ENCODE results near the gene DOP1B.

Gene DOP1B

GRCh38 chr21:36183144-36183795 is 26.6 kb downstream of the DOP1B start:
- DNase-seq (ENCODE audit: extremely low spot score): no peak
- TF ChIP-seq ARNT (IDR thresholded peaks at IDR 0.05) (no peak), BHLHE40 (IDR thresholded peaks at IDR 0.05; ENCODE audit: borderline replicate concordance) (no peak), CTBP1 (IDR thresholded peaks at IDR 0.05; ENCODE audit: borderline replicate concordance) (no peak), FOXM1 (IDR thresholded peaks at IDR 0.05; ENCODE audit: borderline replicate concordance) (no peak), SUZ12 (IDR thresholded peaks at IDR 0.05) (no peak), TARDBP (IDR thresholded peaks at IDR 0.05) (no peak), PKNOX1 (IDR thresholded peaks at IDR 0.05) (no peak), HDGF (IDR thresholded peaks at IDR 0.05; ENCODE audit: borderline replicate concordance) (no peak), NFRKB (IDR thresholded peaks at IDR 0.05) (no peak), SP1 (IDR thresholded peaks at IDR 0.05) (no peak), FOXA1 (IDR thresholded peaks at IDR 0.05) (no peak), FOXK2 (IDR thresholded peaks at IDR 0.05) (no peak), ZNF384 (IDR thresholded peaks at IDR 0.05) (no peak), LEF1 (IDR thresholded peaks at IDR 0.05; ENCODE audit: borderline replicate concordance) (no peak), ELF4 (IDR thresholded peaks at IDR 0.05) (no peak), L3MBTL2 (conservative IDR thresholded peaks at IDR 0.05) (no peak)
- CTCF ChIA-PET: no interaction called here
- POLR2A ChIA-PET: no interaction called here

GRCh38 chr21:36184545-36184944 is 27.9 kb downstream of the DOP1B start:
- POLR2A ChIA-PET: no interaction called here
- CTCF ChIA-PET: interaction anchor here (1.1 kb wide), 1 partner anchor 26 kb away, joined by 3 read pairs; no protein-coding TSS in a partner anchor
- no peak for DNase-seq (ENCODE audit: extremely low spot score)
- no peak for TF ChIP-seq ARNT (IDR thresholded peaks at IDR 0.05)
- TF ChIP-seq ZNF384 (IDR thresholded peaks at IDR 0.05): no peak
- no peak for TF ChIP-seq HDGF (IDR thresholded peaks at IDR 0.05; ENCODE audit: borderline replicate concordance)
- TF ChIP-seq FOXK2 (IDR thresholded peaks at IDR 0.05): no peak
- no peak for TF ChIP-seq LEF1 (IDR thresholded peaks at IDR 0.05; ENCODE audit: borderline replicate concordance)
- no peak for TF ChIP-seq SUZ12 (IDR thresholded peaks at IDR 0.05)
- TF ChIP-seq L3MBTL2 (conservative IDR thresholded peaks at IDR 0.05): no peak
- TF ChIP-seq CTBP1 (IDR thresholded peaks at IDR 0.05; ENCODE audit: borderline replicate concordance): no peak
- TF ChIP-seq FOXA1 (IDR thresholded peaks at IDR 0.05): no peak

GRCh38 chr21:36185523-36185922 is 28.9 kb downstream of the DOP1B start:
- DNase-seq (ENCODE audit: extremely low spot score): no peak
- POLR2A ChIA-PET: no interaction called here
- no peak for TF ChIP-seq TARDBP (IDR thresholded peaks at IDR 0.05)
- TF ChIP-seq BHLHE40 (IDR thresholded peaks at IDR 0.05; ENCODE audit: borderline replicate concordance): no peak
- TF ChIP-seq FOXK2 (IDR thresholded peaks at IDR 0.05): no peak
- TF ChIP-seq L3MBTL2 (conservative IDR thresholded peaks at IDR 0.05): no peak
- TF ChIP-seq SP1 (IDR thresholded peaks at IDR 0.05): no peak
- CTCF ChIA-PET: interaction anchor here (0.6 to 1.1 kb wide), 2 partner anchors 25 to 74 kb away, joined by 3 read pairs; no protein-coding TSS in a partner anchor

GRCh38 chr21:36186081-36186480 is 29.5 kb downstream of the DOP1B start:
- DNase-seq (ENCODE audit: extremely low spot score): no peak
- ChIA-PET POLR2A (no interaction called here), CTCF (no interaction called here)
- TF ChIP-seq L3MBTL2 (conservative IDR thresholded peaks at IDR 0.05): no peak

- ChIA-PET POLR2A (no interaction called here), CTCF (interaction anchor here (0.6 kb wide), 1 partner anchor 72 kb away, joined by 3 read pairs; no protein-coding TSS in a partner anchor)
- TF ChIP-seq PKNOX1 (IDR thresholded peaks at IDR 0.05): no peak
- no peak for TF ChIP-seq ZNF384 (IDR thresholded peaks at IDR 0.05)
- TF ChIP-seq FOXK2 (IDR thresholded peaks at IDR 0.05): no peak
- no peak for TF ChIP-seq CTBP1 (IDR thresholded peaks at IDR 0.05; ENCODE audit: borderline replicate concordance)
- TF ChIP-seq SUZ12 (IDR thresholded peaks at IDR 0.05): no peak
- TF ChIP-seq NFRKB (IDR thresholded peaks at IDR 0.05): no peak
- no peak for TF ChIP-seq FOXA1 (IDR thresholded peaks at IDR 0.05)
- TF ChIP-seq BHLHE40 (IDR thresholded peaks at IDR 0.05; ENCODE audit: borderline replicate concordance): no peak
- no peak for TF ChIP-seq HDGF (IDR thresholded peaks at IDR 0.05; ENCODE audit: borderline replicate concordance)
- TF ChIP-seq TARDBP (IDR thresholded peaks at IDR 0.05): no peak
- TF ChIP-seq ELF4 (IDR thresholded peaks at IDR 0.05): no peak
- DNase-seq (ENCODE audit: extremely low spot score): no peak
These were observed 30.1 kb downstream of the DOP1B start for GRCh38 chr21:36186506-36187399.

GRCh38 chr21:36188081-36188681 is 31.6 kb downstream of the DOP1B start:
- no peak for DNase-seq (ENCODE audit: extremely low spot score)
- POLR2A ChIA-PET: no interaction called here
- CTCF ChIA-PET: interaction anchor here (0.6 to 0.7 kb wide), 2 partner anchors 33 to 666 kb away, joined by 3 to 6 read pairs; no protein-coding TSS in a partner anchor
- no peak for TF ChIP-seq ARNT (IDR thresholded peaks at IDR 0.05)
- TF ChIP-seq ZNF384 (IDR thresholded peaks at IDR 0.05): no peak
- no peak for TF ChIP-seq FOXM1 (IDR thresholded peaks at IDR 0.05; ENCODE audit: borderline replicate concordance)
- no peak for TF ChIP-seq HDGF (IDR thresholded peaks at IDR 0.05; ENCODE audit: borderline replicate concordance)
- TF ChIP-seq L3MBTL2 (conservative IDR thresholded peaks at IDR 0.05): no peak
- TF ChIP-seq FOXA1 (IDR thresholded peaks at IDR 0.05): no peak
- TF ChIP-seq FOXK2 (IDR thresholded peaks at IDR 0.05): no peak
- TF ChIP-seq TARDBP (IDR thresholded peaks at IDR 0.05): no peak
- no peak for TF ChIP-seq CTBP1 (IDR thresholded peaks at IDR 0.05; ENCODE audit: borderline replicate concordance)
- TF ChIP-seq SP1 (IDR thresholded peaks at IDR 0.05): no peak
- no peak for TF ChIP-seq ELF4 (IDR thresholded peaks at IDR 0.05)
- no peak for TF ChIP-seq PKNOX1 (IDR thresholded peaks at IDR 0.05)
- TF ChIP-seq BHLHE40 (IDR thresholded peaks at IDR 0.05; ENCODE audit: borderline replicate concordance): no peak
- no peak for TF ChIP-seq SUZ12 (IDR thresholded peaks at IDR 0.05)
- no peak for TF ChIP-seq LEF1 (IDR thresholded peaks at IDR 0.05; ENCODE audit: borderline replicate concordance)
- no peak for TF ChIP-seq NFRKB (IDR thresholded peaks at IDR 0.05)

All from HEK293T (cell line).